Neural cell (in vitro differentiated cells): ENCODE measurements around the gene GPAT3.

Experiments
- CTCF ChIP-seq: fragments of 450-650 bp; IDR thresholded peaks from 2 replicates; pipeline ENCODE4 v1.5.1; 2014; ENCODE audit warnings: antibody characterized with exemption, mild to moderate bottlenecking, moderate library complexity; ENCODE audit not compliant: poor library complexity, severe bottlenecking
- POLR2AphosphoS5 ChIP-seq: IDR thresholded peaks from 2 replicates; pipeline ENCODE4 v1.6.1; 2012
- REST ChIP-seq: IDR thresholded peaks from 2 replicates; pipeline ENCODE4 v1.6.1; 2012; ENCODE audit warnings: borderline replicate concordance
- TAF1 ChIP-seq: IDR thresholded peaks from 2 replicates; pipeline ENCODE4 v1.6.1; 2012; ENCODE audit warnings: low read depth

GRCh38 chr4:83646538-83647239 is 110.8 kb downstream of the GPAT3 start:
- TF ChIP-seq CTCF (no peak), TAF1 (no peak), REST (no peak), POLR2AphosphoS5 (no peak)
